Astrocyte of the cerebellum (primary cell): ENCODE measurements around the gene KCNIP2.

Source experiments
- DNase-seq: peaks from one replicate; pipeline ENCODE4 v3.0.0-alpha.2; 2011; ENCODE audit warnings: low read depth
- H3K4me3 ChIP-seq: 2 replicates; pipeline ENCODE4 v1.5.1; 2011; ENCODE audit warnings: mild to moderate bottlenecking, low read depth, low read length, moderate library complexity
- CTCF ChIP-seq: IDR thresholded peaks from 2 replicates; pipeline ENCODE4 v1.5.1; 2012; ENCODE audit warnings: low read length, low read depth, moderate library complexity, mild to moderate bottlenecking; ENCODE audit errors: missing control alignments
- in situ Hi-C: cut with HindIII; loops from 2 replicates; pipeline ENCODE4 v1.10.0; 2017; ENCODE audit warnings: low sequenced_read_pairs

KCNIP2 gene

GRCh38 chr10:101777619-101778145, 65.9 kb downstream of the KCNIP2 start:
- no peak for TF ChIP-seq CTCF
- no peak overlapping the region for H3K4me3 ChIP-seq
- no peak for DNase-seq
- in situ Hi-C loops = no loop called here

DNA sequence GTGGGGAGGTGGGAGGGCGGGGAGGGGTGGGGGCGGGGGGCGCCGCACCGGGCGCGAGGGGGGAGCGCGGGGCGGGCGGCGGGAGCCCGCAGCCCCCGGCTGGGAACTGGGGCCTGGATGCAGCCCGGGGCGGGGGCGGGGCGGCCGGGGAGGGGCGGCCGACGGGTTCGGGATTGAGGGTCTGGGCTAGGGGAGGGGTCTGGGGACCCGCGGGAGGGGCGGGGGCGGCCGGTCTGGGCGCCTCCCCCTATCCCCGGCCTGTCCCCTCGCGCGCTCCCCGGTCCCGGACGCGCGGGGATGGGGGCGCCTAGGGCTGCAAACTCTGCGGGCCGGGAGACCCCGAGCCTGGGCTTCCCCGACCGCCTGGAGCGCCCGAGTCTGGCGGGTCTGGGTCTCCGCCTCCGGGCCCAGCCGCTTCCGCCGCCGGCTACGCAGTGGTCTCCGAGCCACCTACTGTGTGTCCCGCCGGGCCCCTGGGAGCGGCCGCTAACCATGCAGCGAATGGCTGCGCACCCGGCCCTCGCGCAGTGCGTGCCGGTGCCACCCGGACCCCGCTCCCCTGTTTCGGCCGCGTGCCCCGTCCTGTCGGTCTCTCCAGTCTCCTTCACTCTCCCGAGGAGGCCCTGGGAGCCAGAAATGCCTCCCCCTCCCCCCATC, 67.3 kb downstream of the KCNIP2 start:
- no peak for TF ChIP-seq CTCF
- H3K4me3 ChIP-seq = no peak overlapping the region
- in situ Hi-C loops = no loop called here
- DNase-seq = no peak
